ENCODE measurements around the gene RHCG.

DNA sequence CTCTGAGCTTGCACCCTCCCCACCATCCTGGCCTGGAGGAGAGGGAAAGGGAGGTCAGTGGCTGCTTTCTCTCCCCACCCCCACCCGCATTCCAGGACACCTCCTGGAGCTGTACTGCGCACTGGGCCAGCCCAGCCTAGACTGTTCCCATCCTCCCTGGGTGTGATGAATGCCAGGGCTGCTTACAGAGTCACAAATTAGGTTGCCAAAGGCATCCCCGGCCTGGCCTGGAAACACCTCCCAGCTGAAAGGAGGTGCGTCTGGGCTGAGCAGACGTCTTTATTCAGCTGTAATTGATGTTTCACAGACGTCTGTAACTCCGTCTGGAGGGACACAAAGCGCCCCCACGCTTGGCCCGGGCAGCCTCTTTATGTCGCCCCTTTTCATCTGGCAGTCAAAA, 47.6 kb downstream of the RHCG start:
- TF ChIP-seq POLR2AphosphoS5 (IDR thresholded peaks at IDR 0.05) (no peak), POLR2A (IDR thresholded peaks at IDR 0.05) (no peak)
- TF ChIP-seq, protein P1, sequence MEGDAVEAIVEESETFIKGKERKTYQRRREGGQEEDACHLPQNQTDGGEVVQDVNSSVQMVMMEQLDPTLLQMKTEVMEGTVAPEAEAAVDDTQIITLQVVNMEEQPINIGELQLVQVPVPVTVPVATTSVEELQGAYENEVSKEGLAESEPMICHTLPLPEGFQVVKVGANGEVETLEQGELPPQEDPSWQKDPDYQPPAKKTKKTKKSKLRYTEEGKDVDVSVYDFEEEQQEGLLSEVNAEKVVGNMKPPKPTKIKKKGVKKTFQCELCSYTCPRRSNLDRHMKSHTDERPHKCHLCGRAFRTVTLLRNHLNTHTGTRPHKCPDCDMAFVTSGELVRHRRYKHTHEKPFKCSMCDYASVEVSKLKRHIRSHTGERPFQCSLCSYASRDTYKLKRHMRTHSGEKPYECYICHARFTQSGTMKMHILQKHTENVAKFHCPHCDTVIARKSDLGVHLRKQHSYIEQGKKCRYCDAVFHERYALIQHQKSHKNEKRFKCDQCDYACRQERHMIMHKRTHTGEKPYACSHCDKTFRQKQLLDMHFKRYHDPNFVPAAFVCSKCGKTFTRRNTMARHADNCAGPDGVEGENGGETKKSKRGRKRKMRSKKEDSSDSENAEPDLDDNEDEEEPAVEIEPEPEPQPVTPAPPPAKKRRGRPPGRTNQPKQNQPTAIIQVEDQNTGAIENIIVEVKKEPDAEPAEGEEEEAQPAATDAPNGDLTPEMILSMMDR (IDR thresholded peaks at IDR 0.05 in 8 of 11, conservative IDR thresholded peaks at IDR 0.05 in 3 of 11) = no peak

Data from spleen (tissue), 7 donors.